Measurements from ENCODE around the gene SPN.
"Not testable (repeated sequence)": the region's sequence is repeated elsewhere in the genome, so short reads cannot be mapped to it uniquely, and the experiment has no call there.

The SPN gene

GRCh38 chr16:29662000-29662728 is 883 bp upstream of the SPN start:
- TF ChIP-seq CTCF (IDR thresholded peaks at IDR 0.05; ENCODE audit: borderline replicate concordance, insufficient read depth, low read depth, low read length) = no peak
- peak overlapping the region; percentile 88 for H3K4me3 ChIP-seq (ENCODE audit: low read depth, low read length)

GRCh38 chr16:29662729-29663015 is 375 bp upstream of the SPN start:
- peak overlapping the region; percentile 88 for H3K4me3 ChIP-seq (ENCODE audit: low read depth, low read length)
- no peak for TF ChIP-seq CTCF (IDR thresholded peaks at IDR 0.05; ENCODE audit: borderline replicate concordance, insufficient read depth, low read depth, low read length)

GRCh38 chr16:29663807-29664090 is 702 bp downstream of the SPN start:
- no peak for TF ChIP-seq CTCF (IDR thresholded peaks at IDR 0.05; ENCODE audit: borderline replicate concordance, insufficient read depth, low read depth, low read length)
- peak overlapping the region; percentile 88 for H3K4me3 ChIP-seq (ENCODE audit: low read depth, low read length)

- peak; percentile 14; the same call in 1 of the 2 replicates for TF ChIP-seq CTCF (IDR thresholded peaks at IDR 0.05; ENCODE audit: borderline replicate concordance, insufficient read depth, low read depth, low read length)
- H3K4me3 ChIP-seq (ENCODE audit: low read depth, low read length) = peak overlapping the region; percentile 88
Observed at GRCh38 chr16:29664091-29664921, 1.3 kb downstream of the SPN start.

- no peak for TF ChIP-seq CTCF (IDR thresholded peaks at IDR 0.05; ENCODE audit: borderline replicate concordance, insufficient read depth, low read depth, low read length)
- H3K4me3 ChIP-seq (ENCODE audit: low read depth, low read length) = peak overlapping the region; percentile 88
Observed at GRCh38 chr16:29665294-29666077, 2.4 kb downstream of the SPN start.

GRCh38 chr16:29667322-29667610 is 4.2 kb downstream of the SPN start:
- H3K4me3 ChIP-seq (ENCODE audit: low read depth, low read length) = not testable (repeated sequence)

GRCh38 chr16:29667755-29668154 is 4.7 kb downstream of the SPN start:
- TF ChIP-seq CTCF (IDR thresholded peaks at IDR 0.05; ENCODE audit: borderline replicate concordance, insufficient read depth, low read depth, low read length) = no peak
- H3K4me3 ChIP-seq (ENCODE audit: low read depth, low read length) = no peak overlapping the region

Data from GM12875 (cell line).